Osteocyte (in vitro differentiated cells): ENCODE results near the gene NRXN2. TPM values are rescaled to one million over a fixed set of nuclear protein-coding genes. Genes with fewer than 3 reads are reported as not detected.

ENCODE experiments used
- DNase-seq: peaks from one replicate; pipeline ENCODE4 v3.0.0; 2021; ENCODE audit warnings: mixed read lengths; ENCODE audit not compliant: unreplicated experiment; ENCODE audit errors: extremely low spot score
- H3K27ac Mint-ChIP-seq: one replicate; pipeline ENCODE4 v1.8.0; 2021; ENCODE audit warnings: mild to moderate bottlenecking, mixed read lengths; ENCODE audit not compliant: unreplicated experiment
- H3K27me3 Mint-ChIP-seq: one replicate; pipeline ENCODE4 v1.8.0; 2021; ENCODE audit warnings: mixed read lengths; ENCODE audit not compliant: unreplicated experiment
- H3K36me3 Mint-ChIP-seq: one replicate; pipeline ENCODE4 v1.8.0; 2021; ENCODE audit warnings: mixed read lengths; ENCODE audit not compliant: unreplicated experiment
- H3K4me1 Mint-ChIP-seq: one replicate; pipeline ENCODE4 v1.8.0; 2021; ENCODE audit warnings: mixed read lengths; ENCODE audit not compliant: unreplicated experiment
- H3K4me3 Mint-ChIP-seq: one replicate; pipeline ENCODE4 v1.8.0; 2021; ENCODE audit warnings: mild to moderate bottlenecking, moderate library complexity, mixed read lengths; ENCODE audit not compliant: unreplicated experiment
- H3K9me3 Mint-ChIP-seq: one replicate; pipeline ENCODE4 v1.8.0; 2021; ENCODE audit warnings: mixed read lengths; ENCODE audit not compliant: unreplicated experiment
- CTCF ChIP-seq: fragments of 200-600 bp; sonication (generic); IDR thresholded peaks from 2 replicates; pipeline ENCODE4 v1.5.0; 2021; ENCODE audit warnings: antibody characterized with exemption, mild to moderate bottlenecking, moderate library complexity
- total RNA-seq: library from RNA; stranded (reverse); gene quantifications from 2 replicates; pipeline ENCODE4 v1.2.1, GENCODE V29; 2021

NRXN2 gene
- total RNA-seq, 1 donor from 2014 or later = 2.6 TPM

- H3K9me3 Mint-ChIP-seq = no peaks in the 10 kb centered on the region
- no peak for DNase-seq
- H3K4me3 Mint-ChIP-seq = no peak overlapping the region
- no peaks in the 10 kb centered on the region for H3K27me3 Mint-ChIP-seq
- H3K36me3 Mint-ChIP-seq = peaks cover 13% of the 10 kb centered on the region
- peak overlapping the region; percentile 62 for H3K27ac Mint-ChIP-seq
- peaks cover 42% of the 10 kb centered on the region for H3K4me1 Mint-ChIP-seq
- no peak for TF ChIP-seq CTCF
These were observed 36.2 kb upstream of the NRXN2 start for GRCh38 chr11:64759131-64759721.

GRCh38 chr11:64758330-64759079, 35.5 kb upstream of the NRXN2 start:
- no peak overlapping the region for H3K27ac Mint-ChIP-seq
- peaks cover 11% of the 10 kb centered on the region for H3K36me3 Mint-ChIP-seq
- peaks cover 36% of the 10 kb centered on the region for H3K4me1 Mint-ChIP-seq
- DNase-seq = no peak
- H3K9me3 Mint-ChIP-seq = no peaks in the 10 kb centered on the region
- no peak for TF ChIP-seq CTCF
- no peaks in the 10 kb centered on the region for H3K27me3 Mint-ChIP-seq
- H3K4me3 Mint-ChIP-seq = no peak overlapping the region

- H3K27ac Mint-ChIP-seq = no peak overlapping the region
- H3K36me3 Mint-ChIP-seq = peaks cover 7% of the 10 kb centered on the region
- H3K4me3 Mint-ChIP-seq = no peak overlapping the region
These were observed 34.7 kb upstream of the NRXN2 start for GRCh38 chr11:64757549-64758329.

GRCh38 chr11:64755681-64756361, 32.8 kb upstream of the NRXN2 start:
- Mint-ChIP-seq H3K4me1 (peaks cover 18% of the 10 kb centered on the region), H3K27me3 (no peaks in the 10 kb centered on the region), H3K4me3 (no peak overlapping the region), H3K27ac (no peak overlapping the region), H3K36me3 (no peaks in the 10 kb centered on the region), H3K9me3 (no peaks in the 10 kb centered on the region)
- no peak for TF ChIP-seq CTCF
- DNase-seq = no peak

More at GRCh38 chr11:64757549-64758329, 34.7 kb upstream of the NRXN2 start:
- peaks cover 30% of the 10 kb centered on the region for H3K4me1 Mint-ChIP-seq
- no peak for DNase-seq
- H3K27me3 Mint-ChIP-seq = no peaks in the 10 kb centered on the region
- no peaks in the 10 kb centered on the region for H3K9me3 Mint-ChIP-seq
- TF ChIP-seq CTCF = no peak
